Measurements from ENCODE around the gene ABLIM2. TPM values are rescaled to one million over a fixed set of nuclear protein-coding genes. Genes with fewer than 3 reads are reported as not detected.

Gene ABLIM2
- total and polyA plus RNA-seq, 2 of the 8 experiments (the other 6 are each of a cell fraction or from before 2014, with no cell fraction given) = 2.8 to 3.0 TPM

- TF ChIP-seq YY1 (IDR thresholded peaks at IDR 0.05; ENCODE audit: low read depth, low read length) = no peak
- TF ChIP-seq SRF (IDR thresholded peaks at IDR 0.05; ENCODE audit: low read depth, low read length) = no peak
- TF ChIP-seq POLR2A (IDR thresholded peaks at IDR 0.05; ENCODE audit: control extremely low read depth in 1 of 2, low read depth in 2 of 2, low read length in 2 of 2) = no peak
- no peak for TF ChIP-seq TCF12 (IDR thresholded peaks at IDR 0.05; ENCODE audit: low read depth, low read length)
Observed at GRCh38 chr4:8088966-8089491, 69.6 kb downstream of the ABLIM2 start (continued).

All from H1 (cell line).